Endodermal cell (in vitro differentiated cells): ENCODE measurements around the gene MBOAT2. TPM values are rescaled to one million over a fixed set of nuclear protein-coding genes. Genes with fewer than 3 reads are reported as not detected.
"Not testable (repeated sequence)": the region's sequence is repeated elsewhere in the genome, so short reads cannot be mapped to it uniquely, and the experiment has no call there.

ENCODE experiments used
- DNase-seq: peaks from one replicate; pipeline ENCODE4 v3.0.0-alpha.2; 2017
- H3K27ac ChIP-seq: 2 replicates; pipeline ENCODE4 v1.5.1; 2013; ENCODE audit warnings: mild to moderate bottlenecking, low read depth, low read length, moderate library complexity
- H3K27me3 ChIP-seq: 2 replicates; pipeline ENCODE4 v1.6.1; 2013; ENCODE audit warnings: mild to moderate bottlenecking, low read length, moderate library complexity; ENCODE audit not compliant: insufficient read depth, control insufficient read depth, poor library complexity, severe bottlenecking
- H3K36me3 ChIP-seq: 2 replicates; pipeline ENCODE4 v1.7.0; 2013; ENCODE audit warnings: mild to moderate bottlenecking, low read length, moderate library complexity; ENCODE audit not compliant: control insufficient read depth, insufficient read depth
- H3K4me1 ChIP-seq: one replicate; pipeline ENCODE4 v1.7.0; 2013; ENCODE audit warnings: low read length; ENCODE audit not compliant: control insufficient read depth, insufficient read depth
- H3K4me3 ChIP-seq: 2 replicates; pipeline ENCODE4 v1.5.1; 2013; ENCODE audit warnings: mild to moderate bottlenecking, low read length, moderate library complexity
- H3K9ac ChIP-seq: 2 replicates; pipeline ENCODE4 v1.6.1; 2013; ENCODE audit warnings: mild to moderate bottlenecking, low read length, moderate library complexity; ENCODE audit not compliant: poor library complexity, severe bottlenecking; ENCODE audit errors: extremely low read depth
- H3K9me3 ChIP-seq: 2 replicates; pipeline ENCODE4 v1.6.1; 2013; ENCODE audit warnings: mild to moderate bottlenecking, low read length, moderate library complexity; ENCODE audit not compliant: control insufficient read depth
- H3K27ac Mint-ChIP-seq: 2 replicates; pipeline ENCODE4 v1.8.0; 2020; ENCODE audit warnings: mixed read lengths
- H3K27me3 Mint-ChIP-seq: 2 replicates; pipeline ENCODE4 v1.8.0; 2021; ENCODE audit warnings: mild to moderate bottlenecking, mixed read lengths; ENCODE audit not compliant: insufficient read depth
- H3K36me3 Mint-ChIP-seq: 2 replicates; pipeline ENCODE4 v1.8.0; 2020; ENCODE audit warnings: low read depth, mixed read lengths
- H3K4me1 Mint-ChIP-seq: 2 replicates; pipeline ENCODE4 v1.8.0; 2020; ENCODE audit warnings: mixed read lengths
- H3K4me3 Mint-ChIP-seq: 2 replicates; pipeline ENCODE4 v1.8.0; 2020; ENCODE audit warnings: mild to moderate bottlenecking, moderate library complexity, mixed read lengths
- H3K9me3 Mint-ChIP-seq: 2 replicates; pipeline ENCODE4 v1.8.0; 2020; ENCODE audit warnings: mild to moderate bottlenecking, mixed read lengths
- CTCF ChIP-seq: fragments of 200-600 bp; sonication (generic); conservative IDR thresholded peaks from 2 replicates; pipeline ENCODE4 v1.5.0; 2021; ENCODE audit warnings: antibody characterized with exemption, mild to moderate bottlenecking
- WGBS, 2 experiments: methylation state at CpG; one replicate each; pipeline versions ENCODE4 v1.1.5 to v1.1.7; 2013; ENCODE audit warnings: missing lambda C conversion rate in 2 of 2, mixed read lengths in 1 of 2; ENCODE audit not compliant: insufficient coverage in 1 of 2, insufficient read length in 1 of 2; 5-methylcytosine and 5-hydroxymethylcytosine counted together
- total RNA-seq, 2 donors: library from RNA; stranded (reverse); fragmentation: NEBNext Ultra II Directional in 1 of 2; extraction: Animal tissue kit (Norgen Biotek cat#: 25700) in 1 of 2; gene quantifications; 2 replicates in 1 of 2; 3 replicates in 1 of 2; pipeline ENCODE4 v1.2.1, GENCODE V29; 2021

The MBOAT2 gene
- total RNA-seq, 2 donors from 2014 or later, result 45.3 to 51.0 TPM

- not testable (repeated sequence) for H3K4me3 ChIP-seq, H3K27me3 Mint-ChIP-seq, H3K27me3 ChIP-seq, H3K4me3 Mint-ChIP-seq, H3K9ac ChIP-seq, H3K27ac Mint-ChIP-seq, H3K4me1 ChIP-seq, DNase-seq, H3K27ac ChIP-seq
- H3K36me3 ChIP-seq, result peaks cover 26% of the 10 kb centered on the region
- TF ChIP-seq CTCF, result peak; percentile 26
- peaks cover 27% of the 10 kb centered on the region for H3K9me3 ChIP-seq
- H3K9me3 Mint-ChIP-seq, result peaks cover 27% of the 10 kb centered on the region
- peaks cover 78% of the 10 kb centered on the region for H3K36me3 Mint-ChIP-seq
- H3K4me1 Mint-ChIP-seq, result peaks cover 10% of the 10 kb centered on the region
- whole genome bisulfite sequencing, 2 experiments, result 95 to 97% methylated on average over 6 to 7 of the region's 7 CpGs
These were observed 99.6 kb downstream of the MBOAT2 start for GRCh38 chr2:8903924-8904323.

- WGBS, 2 experiments, result 91 to 96% methylated on average over 7 of the region's 7 CpGs
- not testable (repeated sequence) for H3K4me1 ChIP-seq, H3K27me3 Mint-ChIP-seq, H3K27me3 ChIP-seq, DNase-seq, H3K27ac ChIP-seq, H3K27ac Mint-ChIP-seq, H3K4me3 ChIP-seq, H3K4me3 Mint-ChIP-seq, H3K9ac ChIP-seq
- Mint-ChIP-seq H3K9me3 (peaks cover 27% of the 10 kb centered on the region), H3K36me3 (peaks cover 78% of the 10 kb centered on the region), H3K4me1 (peaks cover 13% of the 10 kb centered on the region)
- Histone ChIP-seq H3K9me3 (peaks cover 27% of the 10 kb centered on the region), H3K36me3 (peaks cover 25% of the 10 kb centered on the region)
These were observed 100.7 kb downstream of the MBOAT2 start for GRCh38 chr2:8902757-8903156.

DNA sequence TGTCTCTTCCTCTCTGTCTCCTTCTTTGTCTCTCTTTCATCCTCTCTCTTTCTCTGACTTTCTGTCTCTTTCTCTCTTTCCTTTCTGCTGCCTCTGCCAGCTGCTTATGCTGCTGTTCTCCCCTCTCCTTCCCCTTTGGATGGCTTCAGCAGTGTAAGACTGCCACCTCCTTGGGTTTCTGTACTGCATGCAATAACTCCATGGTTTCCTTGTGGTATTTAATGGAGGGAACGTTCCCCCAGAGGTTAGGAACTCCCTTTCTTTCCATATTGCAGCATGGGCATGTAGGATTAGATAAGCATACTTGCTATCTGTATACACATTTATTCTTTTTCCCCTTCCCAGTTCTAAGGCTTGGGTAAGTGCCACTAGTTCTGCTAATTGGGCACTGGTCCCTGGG, 106.3 kb downstream of the MBOAT2 start:
- H3K4me1 Mint-ChIP-seq, result peaks cover 46% of the 10 kb centered on the region
- H3K27ac Mint-ChIP-seq, H3K4me3 Mint-ChIP-seq, H3K4me1 ChIP-seq, H3K27ac ChIP-seq, DNase-seq, H3K4me3 ChIP-seq, H3K9ac ChIP-seq, H3K27me3 ChIP-seq, H3K27me3 Mint-ChIP-seq: not testable (repeated sequence)
- peaks cover 27% of the 10 kb centered on the region for H3K9me3 Mint-ChIP-seq
- peaks cover 22% of the 10 kb centered on the region for H3K36me3 ChIP-seq
- peaks cover 64% of the 10 kb centered on the region for H3K36me3 Mint-ChIP-seq
- peaks cover 17% of the 10 kb centered on the region for H3K9me3 ChIP-seq
- 83% methylated on average over 1 of the region's 1 CpG; no CpG with 5 or more reads in 1 of the 2 experiments for WGBS, 2 experiments

DNA sequence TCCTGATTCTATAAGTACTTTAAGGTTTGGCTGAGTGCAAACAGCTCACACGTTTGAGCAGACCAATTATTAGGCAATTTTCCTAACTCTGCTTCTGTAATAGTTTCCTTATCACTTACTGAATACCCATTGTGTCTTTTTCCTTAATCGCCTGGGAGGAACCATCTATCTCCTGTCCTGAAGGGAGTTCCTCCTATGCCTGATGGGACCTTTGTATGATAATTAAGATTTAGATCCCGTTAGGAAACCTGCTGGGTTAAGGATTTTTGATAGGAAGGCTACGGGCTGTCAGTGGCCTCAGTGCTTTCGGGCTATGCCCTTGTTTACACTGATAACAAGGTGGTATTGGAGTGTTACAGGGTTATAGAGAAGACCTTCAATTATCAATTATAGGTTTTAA, 106.8 kb downstream of the MBOAT2 start:
- H3K27me3 ChIP-seq, DNase-seq, H3K27me3 Mint-ChIP-seq, H3K27ac ChIP-seq, H3K4me3 ChIP-seq, H3K9ac ChIP-seq, H3K4me3 Mint-ChIP-seq, H3K4me1 ChIP-seq: not testable (repeated sequence)
- Mint-ChIP-seq H3K4me1 (peaks cover 49% of the 10 kb centered on the region), H3K36me3 (peaks cover 59% of the 10 kb centered on the region), H3K27ac (peak overlapping the region; percentile 61), H3K9me3 (peaks cover 26% of the 10 kb centered on the region)
- H3K9me3 ChIP-seq, result peaks cover 16% of the 10 kb centered on the region
- H3K36me3 ChIP-seq, result peaks cover 19% of the 10 kb centered on the region
- WGBS, 2 experiments, result 21 to 63% methylated on average over 1 to 3 of the region's 5 CpGs

- Histone ChIP-seq H3K4me3 (peak overlapping the region; percentile 65), H3K9me3 (peaks cover 16% of the 10 kb centered on the region), H3K36me3 (peaks cover 19% of the 10 kb centered on the region)
- not testable (repeated sequence) for DNase-seq, H3K9ac ChIP-seq, H3K27me3 ChIP-seq, H3K27ac ChIP-seq, H3K27me3 Mint-ChIP-seq, H3K4me3 Mint-ChIP-seq, H3K4me1 ChIP-seq, H3K27ac Mint-ChIP-seq
- peaks cover 25% of the 10 kb centered on the region for H3K9me3 Mint-ChIP-seq
- 94 to 99% methylated on average over 8 to 13 of the region's 13 CpGs for WGBS, 2 experiments
- H3K4me1 Mint-ChIP-seq, result peaks cover 39% of the 10 kb centered on the region
- peaks cover 48% of the 10 kb centered on the region for H3K36me3 Mint-ChIP-seq
These were observed 108.2 kb downstream of the MBOAT2 start for GRCh38 chr2:8895087-8895912.
